Choroid plexus epithelial cell (primary cell): Measurements from ENCODE around the gene ADAMTS20.
"Not testable (repeated sequence)": the region's sequence is repeated elsewhere in the genome, so short reads cannot be mapped to it uniquely, and the experiment has no call there.

ENCODE experiments used
- DNase-seq: peaks from one replicate; pipeline ENCODE4 v3.0.0-alpha.2; 2010; ENCODE audit warnings: low read depth
- H3K4me3 ChIP-seq: 2 replicates; pipeline ENCODE4 v1.5.1; 2011; ENCODE audit warnings: low read depth, mild to moderate bottlenecking, control low read depth, low read length, moderate library complexity
- TF ChIP-seq, protein P1 (sequence below): conservative IDR thresholded peaks from 2 replicates; pipeline ENCODE4 v1.5.1; 2011; ENCODE audit warnings: low read depth, mild to moderate bottlenecking, control low read depth, inconsistent platforms, low read length, moderate library complexity

Gene ADAMTS20

GRCh38 chr12:43348221-43348620 lies 203.8 kb downstream of the ADAMTS20 start:
- no peak for DNase-seq
- no peak overlapping the region for H3K4me3 ChIP-seq
- TF ChIP-seq, protein P1, sequence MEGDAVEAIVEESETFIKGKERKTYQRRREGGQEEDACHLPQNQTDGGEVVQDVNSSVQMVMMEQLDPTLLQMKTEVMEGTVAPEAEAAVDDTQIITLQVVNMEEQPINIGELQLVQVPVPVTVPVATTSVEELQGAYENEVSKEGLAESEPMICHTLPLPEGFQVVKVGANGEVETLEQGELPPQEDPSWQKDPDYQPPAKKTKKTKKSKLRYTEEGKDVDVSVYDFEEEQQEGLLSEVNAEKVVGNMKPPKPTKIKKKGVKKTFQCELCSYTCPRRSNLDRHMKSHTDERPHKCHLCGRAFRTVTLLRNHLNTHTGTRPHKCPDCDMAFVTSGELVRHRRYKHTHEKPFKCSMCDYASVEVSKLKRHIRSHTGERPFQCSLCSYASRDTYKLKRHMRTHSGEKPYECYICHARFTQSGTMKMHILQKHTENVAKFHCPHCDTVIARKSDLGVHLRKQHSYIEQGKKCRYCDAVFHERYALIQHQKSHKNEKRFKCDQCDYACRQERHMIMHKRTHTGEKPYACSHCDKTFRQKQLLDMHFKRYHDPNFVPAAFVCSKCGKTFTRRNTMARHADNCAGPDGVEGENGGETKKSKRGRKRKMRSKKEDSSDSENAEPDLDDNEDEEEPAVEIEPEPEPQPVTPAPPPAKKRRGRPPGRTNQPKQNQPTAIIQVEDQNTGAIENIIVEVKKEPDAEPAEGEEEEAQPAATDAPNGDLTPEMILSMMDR: no peak

- TF ChIP-seq, protein P1: no peak
- H3K4me3 ChIP-seq: no peak overlapping the region
- no peak for DNase-seq
These were observed 205.0 kb downstream of the ADAMTS20 start for GRCh38 chr12:43347026-43347425.

GRCh38 chr12:43345023-43345422 lies 207.0 kb downstream of the ADAMTS20 start:
- DNase-seq: no peak
- TF ChIP-seq, protein P1: no peak
- H3K4me3 ChIP-seq: no peak overlapping the region

DNA sequence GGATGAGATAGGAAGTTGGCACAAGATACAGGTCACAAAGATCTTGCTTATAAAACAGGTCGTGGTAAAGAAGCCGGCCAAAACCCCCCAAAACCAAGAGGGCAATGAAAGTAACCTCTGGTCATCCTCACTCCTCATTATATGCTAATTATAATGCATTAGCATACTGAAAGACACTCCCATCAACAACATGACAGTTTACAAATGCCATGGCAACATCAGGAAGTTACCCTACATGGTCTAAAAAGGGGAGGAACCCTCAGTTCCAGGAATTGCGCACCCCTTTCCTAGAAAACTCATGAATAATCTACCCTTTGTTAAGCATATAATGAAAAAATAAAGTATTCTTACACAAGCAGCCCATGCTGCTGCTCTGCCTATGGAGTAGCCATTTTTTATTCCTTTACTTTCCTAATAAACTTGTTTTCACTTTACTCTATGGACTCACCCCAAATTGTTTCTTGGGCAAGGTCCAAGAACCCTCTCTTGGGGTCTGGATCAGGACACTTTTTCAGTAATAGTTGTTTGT lies 210.2 kb downstream of the ADAMTS20 start:
- H3K4me3 ChIP-seq, DNase-seq: not testable (repeated sequence)

DNA sequence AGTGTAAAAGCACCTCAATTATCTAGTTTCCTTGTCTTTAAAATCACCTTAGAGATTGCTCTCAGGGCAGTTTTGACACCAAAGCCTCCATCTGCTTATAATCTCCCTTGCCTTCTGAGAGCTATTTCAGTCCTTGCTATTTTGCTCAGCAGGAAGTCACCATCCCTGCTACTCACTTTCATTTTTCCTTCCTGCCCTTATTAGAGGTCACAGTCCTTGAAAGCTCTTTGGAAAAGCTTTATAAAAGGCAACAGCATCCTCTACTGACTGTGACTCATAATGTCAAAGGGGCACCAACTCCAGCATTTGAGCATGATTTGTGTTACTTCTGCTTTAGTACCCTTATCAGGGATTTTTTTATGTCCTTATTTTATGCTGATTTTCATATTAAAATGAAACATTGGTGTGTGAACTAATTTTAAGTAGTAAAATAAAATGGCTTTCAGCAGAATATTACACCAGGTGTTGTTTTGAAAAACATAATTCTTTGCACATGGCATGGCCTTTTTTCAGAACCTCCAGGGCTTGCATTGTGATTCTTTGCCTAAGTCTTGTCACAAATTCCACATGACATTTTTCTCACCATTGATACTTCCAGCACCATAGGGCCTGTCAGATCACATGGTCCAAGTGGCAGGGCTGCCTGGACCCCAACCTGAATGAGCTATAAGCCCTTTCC lies 213.0 kb downstream of the ADAMTS20 start:
- H3K4me3 ChIP-seq: no peak overlapping the region
- TF ChIP-seq, protein P1: peak; percentile 55
- DNase-seq: peak; percentile 92

- H3K4me3 ChIP-seq: no peak overlapping the region
- DNase-seq: peak; percentile 23
- TF ChIP-seq, protein P1: no peak
These were observed 214.2 kb downstream of the ADAMTS20 start for GRCh38 chr12:43337571-43338444.

- peak; percentile 78 for DNase-seq
- H3K4me3 ChIP-seq: no peak overlapping the region
- TF ChIP-seq, protein P1: peak; percentile 59
These were observed 214.9 kb downstream of the ADAMTS20 start for GRCh38 chr12:43336962-43337555.
